Kidney epithelial cell (primary cell): Measurements from ENCODE around the gene CXXC1. TPM values are rescaled to one million over a fixed set of nuclear protein-coding genes. Genes with fewer than 3 reads are reported as not detected.
"Not testable (repeated sequence)": the region's sequence is repeated elsewhere in the genome, so short reads cannot be mapped to it uniquely, and the experiment has no call there.

Source experiments
- DNase-seq: peaks from one replicate; pipeline ENCODE4 v3.0.0-alpha.2; 2010; ENCODE audit warnings: low read depth
- H3K27me3 ChIP-seq: 2 replicates; pipeline ENCODE4 v1.6.0; 2011; ENCODE audit warnings: low read length; ENCODE audit not compliant: control insufficient read depth, insufficient read depth
- H3K36me3 ChIP-seq: 2 replicates; pipeline ENCODE4 v1.5.1; 2011; ENCODE audit warnings: low read length; ENCODE audit not compliant: control insufficient read depth, insufficient read depth
- H3K4me3 ChIP-seq: 2 replicates; pipeline ENCODE4 v1.5.1; 2011; ENCODE audit warnings: low read depth, mild to moderate bottlenecking, control low read depth, low read length
- CTCF ChIP-seq: IDR thresholded peaks from 2 replicates; pipeline ENCODE4 v1.5.1; 2011; ENCODE audit warnings: mild to moderate bottlenecking, moderate library complexity, low read length, control low read depth, inconsistent platforms; ENCODE audit not compliant: insufficient read depth, poor library complexity, severe bottlenecking
- total RNA-seq: library from RNA; depleted of rRNA; stranded (reverse); fragments of >200 nt; gene quantifications from 2 replicates; pipeline ENCODE4 v1.2.3, GENCODE V29; 2015

Gene CXXC1
- total RNA-seq, 1 donor from 2014 or later = 41.3 TPM

- H3K36me3 ChIP-seq = no peaks in the 10 kb centered on the region
These were observed 24.5 kb downstream of the CXXC1 start for GRCh38 chr18:50262977-50263376.

GRCh38 chr18:50250935-50251334, 36.6 kb downstream of the CXXC1 start:
- no peaks in the 10 kb centered on the region for H3K36me3 ChIP-seq
- no peak for DNase-seq
- H3K27me3 ChIP-seq = no peaks in the 10 kb centered on the region
- TF ChIP-seq CTCF = no peak
- no peak overlapping the region for H3K4me3 ChIP-seq

More at GRCh38 chr18:50262977-50263376, 24.5 kb downstream of the CXXC1 start:
- Histone ChIP-seq H3K4me3 (no peak overlapping the region), H3K27me3 (no peaks in the 10 kb centered on the region)
- no peak for TF ChIP-seq CTCF
- DNase-seq = no peak

GRCh38 chr18:50249576-50249975, 37.9 kb downstream of the CXXC1 start:
- Histone ChIP-seq H3K27me3 (no peaks in the 10 kb centered on the region), H3K4me3 (no peak overlapping the region), H3K36me3 (no peaks in the 10 kb centered on the region)
- TF ChIP-seq CTCF = no peak
- DNase-seq = no peak

GRCh38 chr18:50247561-50247960, 39.9 kb downstream of the CXXC1 start:
- no peak for TF ChIP-seq CTCF
- no peak for DNase-seq
- Histone ChIP-seq H3K4me3 (no peak overlapping the region), H3K36me3 (no peaks in the 10 kb centered on the region), H3K27me3 (no peaks in the 10 kb centered on the region)

- DNase-seq, H3K36me3 ChIP-seq, H3K4me3 ChIP-seq, H3K27me3 ChIP-seq: not testable (repeated sequence)
These were observed 45.7 kb downstream of the CXXC1 start for GRCh38 chr18:50241768-50242167.

GRCh38 chr18:50240080-50240563, 47.4 kb downstream of the CXXC1 start:
- Histone ChIP-seq H3K36me3 (no peaks in the 10 kb centered on the region), H3K27me3 (no peaks in the 10 kb centered on the region), H3K4me3 (no peak overlapping the region)
- no peak for DNase-seq
- no peak for TF ChIP-seq CTCF
